Fibroblast of lung (primary cell): Measurements from ENCODE around the gene FKBP9.

Experiments used
- EZH2 ChIP-seq: IDR thresholded peaks from 2 replicates; pipeline ENCODE4 v1.5.1; 2012; ENCODE audit warnings: low read length, control low read depth, mild to moderate bottlenecking; ENCODE audit errors: missing control alignments
- TF ChIP-seq, protein P1 (sequence below), 2 donors: IDR thresholded peaks in 1 of 2; conservative IDR thresholded peaks in 1 of 2; 1 replicate in 1 of 2; 2 replicates in 1 of 2; pipeline ENCODE4 v1.5.1; 2011 to 2012; ENCODE audit warnings: low read length in 2 of 2, control low read depth in 1 of 2, inconsistent platforms in 1 of 2, low read depth in 1 of 2, mild to moderate bottlenecking in 1 of 2

DNA sequence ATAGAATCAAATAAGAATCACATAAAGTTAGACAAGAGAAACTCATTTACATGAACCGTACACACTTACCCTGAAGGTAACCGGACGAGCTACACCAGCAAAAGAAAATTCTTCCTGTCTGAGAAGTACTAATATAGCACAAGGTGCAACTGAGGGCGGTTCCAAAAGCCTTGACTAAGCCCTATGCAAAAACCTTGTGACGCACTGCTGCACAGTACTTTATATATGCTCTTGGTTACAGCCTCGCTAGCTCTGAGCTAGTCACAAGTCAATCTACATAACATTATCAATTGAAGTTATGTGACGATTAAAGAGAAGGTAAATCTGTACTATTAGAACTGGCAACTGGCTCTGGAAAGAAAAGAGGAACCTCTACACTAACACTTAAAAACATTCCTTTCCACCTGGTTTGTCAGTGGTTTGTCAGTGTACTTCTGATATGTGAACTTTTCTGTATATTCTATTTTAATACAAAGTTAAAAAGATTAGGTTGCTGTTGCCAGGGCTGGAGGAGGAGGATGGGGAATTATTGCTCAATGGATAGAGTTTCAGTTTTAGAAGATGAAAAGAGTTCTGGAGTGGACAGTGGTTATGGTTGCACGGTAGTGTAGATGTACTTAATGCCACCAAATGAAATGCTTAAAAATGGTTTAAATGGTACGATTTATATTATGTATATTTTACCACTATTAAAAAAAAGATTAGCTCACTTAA, 83.7 kb downstream of the FKBP9 start:
- TF ChIP-seq, protein P1, sequence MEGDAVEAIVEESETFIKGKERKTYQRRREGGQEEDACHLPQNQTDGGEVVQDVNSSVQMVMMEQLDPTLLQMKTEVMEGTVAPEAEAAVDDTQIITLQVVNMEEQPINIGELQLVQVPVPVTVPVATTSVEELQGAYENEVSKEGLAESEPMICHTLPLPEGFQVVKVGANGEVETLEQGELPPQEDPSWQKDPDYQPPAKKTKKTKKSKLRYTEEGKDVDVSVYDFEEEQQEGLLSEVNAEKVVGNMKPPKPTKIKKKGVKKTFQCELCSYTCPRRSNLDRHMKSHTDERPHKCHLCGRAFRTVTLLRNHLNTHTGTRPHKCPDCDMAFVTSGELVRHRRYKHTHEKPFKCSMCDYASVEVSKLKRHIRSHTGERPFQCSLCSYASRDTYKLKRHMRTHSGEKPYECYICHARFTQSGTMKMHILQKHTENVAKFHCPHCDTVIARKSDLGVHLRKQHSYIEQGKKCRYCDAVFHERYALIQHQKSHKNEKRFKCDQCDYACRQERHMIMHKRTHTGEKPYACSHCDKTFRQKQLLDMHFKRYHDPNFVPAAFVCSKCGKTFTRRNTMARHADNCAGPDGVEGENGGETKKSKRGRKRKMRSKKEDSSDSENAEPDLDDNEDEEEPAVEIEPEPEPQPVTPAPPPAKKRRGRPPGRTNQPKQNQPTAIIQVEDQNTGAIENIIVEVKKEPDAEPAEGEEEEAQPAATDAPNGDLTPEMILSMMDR (conservative IDR thresholded peaks at IDR 0.05 in 1 of 2, IDR thresholded peaks at IDR 0.05 in 1 of 2; ENCODE audit: low read depth in 1 of 2, low read length in 2 of 2): no peak
- no peak for TF ChIP-seq EZH2
